GM18508 (cell line): Measurements from ENCODE around the gene ZNF768.

Experiments used
- ATAC-seq: cut with Tn5 transposase; IDR thresholded peaks from one replicate; pipeline ENCODE4 v1.9.1; 2021; ENCODE audit warnings: moderate number of reproducible peaks; ENCODE audit not compliant: insufficient read depth, unreplicated experiment

The ZNF768 gene

GRCh38 chr16:30526137-30526822 lies at the start of gene ZNF768:
Gene ZNF768 (minus strand): TSS chr16:30526566. CDS start chr16:30526413, 153 bp downstream.
- ATAC-seq: no peak

GRCh38 chr16:30574678-30575077 lies 48.3 kb upstream of the ZNF768 start:
- ATAC-seq: no peak

DNA sequence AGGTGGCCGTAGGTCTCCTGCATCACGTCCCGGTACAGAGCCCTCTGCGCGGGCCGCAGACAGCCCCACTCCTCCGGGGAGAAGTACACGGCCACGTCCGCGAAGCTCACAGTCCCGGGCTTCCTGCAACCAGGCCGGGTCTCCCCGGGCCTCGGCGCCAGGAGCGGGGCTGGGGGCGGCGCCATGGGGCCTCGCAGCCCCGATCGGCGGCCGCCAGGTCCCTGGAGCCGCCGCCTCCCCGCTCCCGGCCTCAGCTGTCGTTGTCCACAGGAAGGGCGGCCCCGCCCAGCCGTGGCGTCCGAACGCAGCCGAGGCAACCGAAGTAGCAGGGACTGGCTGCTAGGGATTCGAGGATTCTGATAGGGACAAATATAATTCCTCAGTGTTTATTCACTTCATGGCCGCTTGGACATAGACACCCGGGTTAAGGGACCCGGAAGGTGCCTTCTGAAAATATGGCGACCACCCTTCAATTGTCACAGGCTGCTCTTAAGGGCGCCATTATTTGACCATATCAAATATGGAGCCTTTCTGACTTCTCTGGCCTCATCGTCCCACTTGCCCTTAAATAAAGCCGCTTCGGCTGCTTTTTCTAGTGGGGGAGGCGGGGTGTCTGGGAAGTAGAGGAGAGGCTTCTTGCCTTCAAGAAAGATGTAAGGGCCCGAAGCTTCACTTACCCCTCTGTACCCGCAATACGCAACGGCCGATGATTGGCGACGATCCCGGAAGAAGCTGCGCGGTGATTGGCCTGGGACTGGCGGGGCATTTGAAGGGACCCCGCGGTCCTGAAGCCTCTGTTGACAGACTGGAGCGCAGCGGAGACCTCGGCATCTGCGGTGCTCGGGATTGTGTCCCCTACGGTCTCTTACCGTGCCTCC lies 45.3 kb upstream of the ZNF768 start, which contains the start of gene ZNF688:
Gene ZNF688 (minus strand): TSS at position 270 of the 878 bp plus-strand sequence. CDS start 85 bp downstream, at position 185.
- peak; percentile 46 for ATAC-seq

DNA sequence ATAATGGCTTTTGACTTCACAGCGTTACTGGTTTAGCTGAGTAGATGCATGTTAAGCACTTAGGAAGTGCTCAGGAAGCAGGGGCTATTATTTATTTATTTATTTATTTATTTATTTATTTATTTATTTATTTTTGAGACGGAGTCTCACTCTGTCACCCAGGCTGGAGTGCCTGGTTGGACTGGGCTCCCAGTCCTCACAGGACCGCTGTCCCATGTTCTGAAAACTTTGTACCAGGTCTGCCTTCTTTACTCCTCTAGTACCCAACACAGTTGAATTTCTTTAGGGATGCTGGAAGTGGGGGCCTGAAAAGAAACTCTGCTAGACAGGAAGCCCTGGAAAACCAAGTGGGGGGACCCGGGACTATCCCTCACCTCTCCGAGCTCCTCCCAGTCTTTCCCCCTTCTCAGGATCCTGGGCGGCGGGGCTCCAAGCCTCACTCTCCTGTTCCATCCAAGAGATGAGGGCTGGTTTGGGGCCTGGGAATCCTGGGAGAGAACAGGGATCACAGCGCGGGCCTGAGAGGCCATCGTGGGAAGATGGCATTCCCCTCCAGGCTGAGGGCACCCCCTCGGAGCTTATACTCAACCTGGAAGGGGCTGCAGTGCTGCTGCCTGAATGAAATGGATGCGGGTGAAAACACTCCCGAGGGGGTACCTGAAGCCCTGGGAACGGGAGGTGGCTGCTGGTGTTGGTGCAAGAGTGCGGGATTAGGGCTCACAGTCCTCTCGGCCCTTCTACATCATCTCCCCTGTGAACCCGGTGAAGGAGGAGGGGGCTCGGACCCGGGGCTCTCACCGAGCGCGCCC lies 44.5 kb upstream of the ZNF768 start:
- no peak for ATAC-seq

- no peak for ATAC-seq
Observed at GRCh38 chr16:30569746-30570635, 43.6 kb upstream of the ZNF768 start.

GRCh38 chr16:30569281-30569680 lies 42.9 kb upstream of the ZNF768 start:
- ATAC-seq: no peak

- no peak for ATAC-seq
Observed at GRCh38 chr16:30567991-30568638, 41.7 kb upstream of the ZNF768 start.

DNA sequence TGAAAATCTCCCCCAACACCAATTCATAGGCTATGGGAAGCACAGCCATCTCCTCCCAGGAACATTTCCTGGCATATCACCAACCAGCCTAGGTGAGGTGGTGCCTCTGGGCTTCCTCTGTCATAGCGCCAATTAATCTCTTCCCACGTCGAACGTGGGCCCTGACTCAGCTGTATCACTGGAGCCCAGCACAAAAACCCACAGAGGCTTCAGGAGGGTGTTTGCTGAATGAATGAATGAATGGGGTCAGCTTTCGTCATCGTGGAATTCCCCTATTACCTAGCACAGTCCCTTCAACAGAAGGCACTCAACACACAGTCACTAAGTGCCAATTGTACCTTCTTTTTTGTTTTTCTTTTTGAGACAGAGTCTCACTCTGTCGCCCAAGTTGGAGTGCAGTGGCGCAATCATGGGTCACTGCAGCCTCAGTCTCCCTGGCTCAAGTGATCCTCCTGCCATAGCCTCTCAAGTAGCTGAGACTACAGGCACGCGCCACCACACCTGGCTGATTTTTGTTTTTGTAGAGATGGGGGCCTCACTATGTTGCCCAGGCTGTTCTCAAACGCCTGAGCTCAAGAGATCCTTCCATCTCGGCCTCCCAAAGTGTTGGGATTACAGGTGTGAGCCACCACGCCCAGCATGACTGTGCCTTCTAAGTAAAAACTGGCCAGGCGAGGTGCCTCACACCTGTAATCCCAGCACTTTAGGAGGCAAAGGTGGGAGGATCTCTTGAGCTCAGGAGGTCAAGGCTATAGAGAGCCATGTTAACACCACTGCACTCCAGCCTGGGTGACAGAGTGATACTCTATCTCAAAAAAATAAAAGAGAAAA lies 41.0 kb upstream of the ZNF768 start:
- ATAC-seq: no peak

GRCh38 chr16:30566531-30566930 lies 40.2 kb upstream of the ZNF768 start:
- ATAC-seq: no peak

- ATAC-seq: no peak
Observed at GRCh38 chr16:30565984-30566383, 39.6 kb upstream of the ZNF768 start.

- ATAC-seq: no peak
Observed at GRCh38 chr16:30565526-30565925, 39.2 kb upstream of the ZNF768 start.

DNA sequence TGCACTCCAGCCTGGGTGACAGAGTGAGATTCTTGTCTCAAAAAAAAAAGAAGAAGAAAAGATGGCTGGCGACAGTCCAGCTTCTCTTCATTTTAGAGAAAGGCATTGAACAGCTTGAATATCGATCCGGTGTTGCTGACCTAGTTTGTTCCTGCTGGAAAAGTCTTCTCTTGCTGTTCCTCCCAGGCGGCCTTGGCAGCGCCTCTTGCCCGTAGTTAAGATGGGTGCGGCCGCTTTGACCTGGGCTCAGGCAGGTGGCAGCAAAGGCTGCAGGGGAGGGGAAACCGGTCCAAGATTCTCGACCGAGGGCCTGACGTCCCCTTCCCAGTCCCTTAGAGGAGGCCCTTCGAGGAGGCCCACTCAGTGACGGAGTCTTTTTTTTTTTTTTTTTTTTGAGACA lies 35.7 kb upstream of the ZNF768 start:
- no peak for ATAC-seq

- no peak for ATAC-seq
Observed at GRCh38 chr16:30561089-30561816, 34.9 kb upstream of the ZNF768 start.

DNA sequence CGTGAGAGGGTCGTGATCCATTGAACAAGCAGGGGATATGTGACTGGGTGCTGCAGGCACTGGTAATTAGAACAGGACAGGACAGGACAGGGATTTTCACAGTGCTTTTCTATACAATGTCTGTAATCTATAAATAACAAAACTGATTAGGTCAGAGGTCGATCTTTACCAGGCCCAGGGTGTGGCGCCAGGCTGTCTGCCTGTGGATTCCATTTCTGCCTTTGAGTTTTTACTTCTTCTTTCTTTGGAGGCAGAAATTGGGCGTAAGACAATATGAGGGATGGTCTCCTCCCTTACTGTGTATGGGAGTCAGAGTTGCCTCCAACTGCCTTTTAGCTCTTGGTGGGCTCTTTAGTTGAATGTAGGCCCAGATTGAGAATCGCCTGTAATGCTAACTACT lies 33.3 kb upstream of the ZNF768 start:
- no peak for ATAC-seq

GRCh38 chr16:30558789-30559377 lies 32.5 kb upstream of the ZNF768 start:
- ATAC-seq: no peak

DNA sequence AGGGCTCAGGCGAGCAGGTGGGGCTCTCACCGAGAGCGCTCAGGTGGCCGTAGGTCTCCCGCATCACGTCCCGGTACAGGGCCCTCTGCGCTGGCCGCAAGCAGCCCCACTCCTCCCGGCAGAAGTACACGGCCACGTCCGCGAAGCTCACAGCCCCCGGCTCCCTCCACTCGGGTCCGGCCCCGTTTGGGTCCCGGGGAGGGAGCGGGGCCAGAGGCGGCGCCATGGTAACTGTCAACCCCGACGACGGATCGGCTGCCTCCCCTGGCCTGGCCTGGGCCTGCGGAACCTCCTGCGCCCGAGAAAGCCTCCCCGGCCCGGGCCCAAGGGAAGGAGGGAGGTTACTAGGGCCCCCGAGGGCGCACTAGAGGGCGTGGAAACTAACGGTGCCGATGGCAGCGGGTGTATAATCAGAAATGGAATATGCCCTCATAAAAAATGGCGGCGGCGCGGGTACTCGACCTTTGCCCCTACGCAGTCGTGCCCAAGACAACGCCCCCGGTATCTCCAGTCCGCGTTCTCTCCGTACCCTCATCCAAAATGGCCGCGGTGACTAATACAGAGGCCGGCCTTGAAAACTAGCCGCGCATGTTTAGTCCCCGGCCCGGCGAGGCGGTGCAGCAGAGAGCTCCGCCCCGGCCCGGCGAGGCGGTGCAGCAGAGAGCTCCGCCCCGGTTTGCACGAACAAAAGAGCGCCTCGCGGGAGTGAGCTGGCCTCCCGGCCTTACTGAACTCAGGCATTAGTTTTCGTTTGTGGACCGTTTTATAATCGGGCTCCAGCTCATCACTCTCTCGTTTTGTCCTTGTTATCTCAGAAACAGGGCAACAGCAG lies 31.8 kb upstream of the ZNF768 start, which contains the start of gene ZNF764:
Gene ZNF764 (minus strand): TSS at position 418 of the 832 bp plus-strand sequence. CDS start 192 bp downstream, at position 226.
- peak; percentile 52 for ATAC-seq

- ATAC-seq: no peak
Observed at GRCh38 chr16:30557707-30557956, 31.3 kb upstream of the ZNF768 start.
